Spinal cord (tissue), 10 donors: ENCODE measurements around the gene DNAAF3. TPM values are rescaled to one million over a fixed set of nuclear protein-coding genes. Genes with fewer than 3 reads are reported as not detected.
"Not testable (repeated sequence)": the region's sequence is repeated elsewhere in the genome, so short reads cannot be mapped to it uniquely, and the experiment has no call there.

Source experiments
- DNase-seq, 6 donors: peaks; one replicate each; pipeline versions ENCODE4 v3.0.0 to v3.0.0-alpha.2; 2013 to 2015; ENCODE audit warnings: low spot score in 6 of 6, low read depth in 4 of 6
- H3K27ac ChIP-seq: one replicate; pipeline ENCODE4 v1.5.1; 2013; ENCODE audit warnings: low read depth, low read length, control low read depth
- H3K27me3 ChIP-seq: one replicate; pipeline ENCODE4 v1.6.1; 2013; ENCODE audit warnings: low read length; ENCODE audit not compliant: control insufficient read depth, insufficient read depth
- H3K36me3 ChIP-seq: one replicate; pipeline ENCODE4 v1.6.1; 2013; ENCODE audit warnings: low read length; ENCODE audit not compliant: control insufficient read depth, insufficient read depth
- H3K4me1 ChIP-seq: one replicate; pipeline ENCODE4 v1.6.1; 2013; ENCODE audit warnings: low read length; ENCODE audit not compliant: control insufficient read depth, insufficient read depth
- H3K4me3 ChIP-seq: one replicate; pipeline ENCODE4 v1.5.1; 2013; ENCODE audit warnings: low read depth, low read length, control low read depth
- H3K9me3 ChIP-seq: one replicate; pipeline ENCODE4 v1.6.1; 2013; ENCODE audit warnings: low read length; ENCODE audit not compliant: control insufficient read depth, insufficient read depth
- WGBS: methylation state at CpG from one replicate; pipeline ENCODE4 v1.1.5; 2013; ENCODE audit warnings: missing lambda C conversion rate; ENCODE audit not compliant: insufficient coverage; 5-methylcytosine and 5-hydroxymethylcytosine counted together
- long read RNA-seq, 4 donors: transcript quantifications; one replicate each; lab custom pipeline, GENCODE V29; 2026
- polyA plus RNA-seq, 2 donors: library from polyadenylated mRNA; unstranded; fragments of 120-200 nt; gene quantifications; one replicate each; pipeline ENCODE4 v1.2.1, GENCODE V29; 2013; ENCODE audit not compliant: insufficient read length in 2 of 2
- total RNA-seq, 2 donors: library from RNA; depleted of rRNA in 1 of 2; stranded (reverse); fragments of 120-200 nt in 1 of 2; fragments of >200 nt in 1 of 2; gene quantifications; one replicate each; pipeline versions ENCODE4 v1.2.3 to v1.2.4, GENCODE V29; 2013 to 2014
- donor health status: healthy.

Gene DNAAF3
- 1 to 10 TPM; 2.2 to 8.4 TPM for total RNA-seq
- 10 to 100 TPM in 1 of 2 donors, 1 to 10 TPM in 1; 8.3 to 12.7 TPM for polyA plus RNA-seq
- long read RNA-seq, donor 1, result 0 reads
- long read RNA-seq, donor 2, partial matches to known transcripts, result 0 of 2 reads
- long read RNA-seq, donor 2, other reads (novel, unspliced or antisense), result 0 of 2 reads
- long read RNA-seq, donor 3, partial matches to known transcripts, result 0 of 1 reads
- long read RNA-seq, donor 3, other reads (novel, unspliced or antisense), result 0 of 1 reads
- long read RNA-seq, donor 4, partial matches to known transcripts, result 0 of 3 reads
- long read RNA-seq, donor 4, other reads (novel, unspliced or antisense), result 0 of 3 reads

DNA sequence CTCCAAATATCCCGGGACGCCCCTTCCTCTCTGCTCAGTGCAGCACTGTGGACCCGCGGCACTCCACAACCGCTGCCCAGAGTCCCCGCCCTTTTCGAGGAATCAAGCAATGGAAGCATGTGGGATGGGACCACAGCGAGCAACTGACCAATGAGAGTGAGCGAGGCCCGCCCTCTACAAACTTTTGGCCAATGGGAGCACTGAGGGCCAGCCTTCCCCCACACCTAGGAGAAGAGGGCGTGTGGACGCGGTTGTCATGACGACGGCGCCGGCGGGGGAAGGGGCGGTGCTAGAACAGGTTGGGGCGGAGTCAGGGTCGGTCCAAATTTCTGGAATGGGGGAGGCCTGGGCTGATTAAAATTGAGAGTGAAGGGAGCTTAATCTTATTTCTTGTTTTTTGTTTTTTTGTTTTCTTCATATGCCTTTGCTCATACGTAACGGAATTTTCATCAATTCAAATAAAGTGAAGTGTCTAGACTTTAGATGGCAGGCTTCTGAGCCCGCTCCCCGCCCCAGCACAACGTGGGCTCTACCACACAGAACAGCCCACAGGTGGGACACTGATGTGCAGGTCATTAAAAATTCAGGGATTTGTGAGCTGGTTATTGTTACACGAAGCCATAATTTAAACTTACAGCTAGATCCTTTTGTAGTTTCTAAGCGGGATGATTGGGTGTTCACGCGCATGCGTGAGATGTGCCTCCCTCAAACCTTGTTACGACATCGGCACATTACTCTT is at the start of gene DNAAF3:
DNAAF3 (minus strand) TSS at position 84 of the 739 bp plus-strand sequence. CDS start 200 bp downstream, outside the sequence.
- Histone ChIP-seq H3K9me3 (no peaks in the 10 kb centered on the region), H3K27me3 (peaks cover 36% of the 10 kb centered on the region), H3K36me3 (no peaks in the 10 kb centered on the region), H3K27ac (no peak within 1 kb of the TSS), H3K4me1 (peaks cover 23% of the 10 kb centered on the region), H3K4me3 (peak within 1 kb of the TSS; percentile 45)
- 2% methylated on average over 17 of the region's 33 CpGs for WGBS
- peak; percentile 78 to 99 (median 88) for DNase-seq

- WGBS, result 87% methylated on average over 4 of the region's 7 CpGs
- Histone ChIP-seq H3K27me3 (no peaks in the 10 kb centered on the region), H3K4me1 (peaks cover 13% of the 10 kb centered on the region), H3K9me3 (no peaks in the 10 kb centered on the region), H3K36me3 (no peaks in the 10 kb centered on the region), H3K27ac (no peak overlapping the region), H3K4me3 (no peak overlapping the region)
- no peak for DNase-seq
Observed at GRCh38 chr19:55213547-55213946, 47.1 kb upstream of the DNAAF3 start.

DNA sequence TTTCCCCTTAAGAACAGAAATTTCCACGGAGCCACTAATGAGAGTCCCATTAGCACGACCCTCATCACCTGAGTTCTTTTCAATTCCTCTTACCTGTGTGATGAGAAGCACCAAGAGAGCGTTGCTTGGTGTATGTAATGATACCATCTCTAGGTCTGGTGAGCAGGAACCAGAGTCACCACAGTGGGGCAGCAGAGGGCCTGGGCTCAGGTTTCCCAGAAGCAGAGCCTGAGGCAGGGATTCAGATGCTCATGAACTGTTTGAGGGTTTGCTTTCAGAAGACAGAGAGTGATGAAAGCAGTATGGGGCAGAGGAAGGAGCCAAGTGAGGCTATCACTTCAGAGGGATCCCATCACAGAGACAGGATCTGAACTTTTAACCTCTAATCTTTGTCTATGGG is 46.0 kb upstream of the DNAAF3 start:
- Histone ChIP-seq H3K27me3 (no peaks in the 10 kb centered on the region), H3K4me3 (no peak overlapping the region), H3K4me1 (peaks cover 12% of the 10 kb centered on the region), H3K27ac (no peak overlapping the region), H3K36me3 (no peaks in the 10 kb centered on the region), H3K9me3 (no peaks in the 10 kb centered on the region)
- DNase-seq, result no peak
- 80% methylated on average over 1 of the region's 3 CpGs for WGBS

- Histone ChIP-seq H3K4me1 (peaks cover 5% of the 10 kb centered on the region), H3K9me3 (no peaks in the 10 kb centered on the region), H3K36me3 (no peaks in the 10 kb centered on the region), H3K27ac (no peak overlapping the region), H3K27me3 (no peaks in the 10 kb centered on the region), H3K4me3 (no peak overlapping the region)
- DNase-seq, result no peak
- 51% methylated on average over 15 of the region's 17 CpGs for WGBS
Observed at GRCh38 chr19:55209693-55210472, 43.5 kb upstream of the DNAAF3 start.

DNA sequence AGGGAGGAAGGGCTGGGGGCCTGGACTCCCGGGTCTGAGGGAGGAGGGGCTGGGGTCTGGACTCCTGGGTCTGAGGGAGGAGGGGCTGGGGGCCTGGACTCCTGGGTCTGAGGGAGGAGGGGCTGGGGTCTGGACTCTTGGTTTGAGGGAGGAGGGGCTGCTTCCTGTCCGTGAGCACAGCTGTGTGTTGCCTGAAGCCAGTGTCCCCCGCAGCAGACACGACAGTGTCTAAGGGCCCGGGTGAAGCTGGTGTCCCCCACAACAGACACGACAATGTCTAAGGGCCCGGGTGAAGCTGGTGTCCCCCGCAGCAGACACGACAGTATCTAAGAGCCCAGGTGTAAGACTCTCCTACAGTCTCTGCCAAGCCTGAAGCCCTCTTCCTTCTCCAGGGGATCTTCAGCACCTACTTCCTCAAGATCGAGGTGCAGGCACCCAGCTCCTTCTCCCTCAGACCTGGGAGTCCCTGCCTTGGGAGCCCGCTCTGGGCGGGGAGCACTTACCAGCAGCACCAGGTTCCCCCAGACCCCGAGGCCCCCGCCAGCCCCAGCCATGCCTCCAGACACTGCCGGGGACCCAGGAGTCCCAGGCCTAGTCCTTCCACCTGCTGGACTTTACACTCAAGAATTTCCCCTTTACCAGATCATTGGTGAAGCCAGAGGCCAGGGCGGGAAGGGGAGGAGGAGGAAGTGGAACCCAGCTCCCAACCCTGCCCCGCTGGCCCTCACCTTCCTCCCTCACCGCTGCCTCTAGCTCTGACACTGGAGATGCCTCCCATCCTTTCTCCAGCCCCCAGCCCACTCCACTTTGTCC is 42.7 kb upstream of the DNAAF3 start, which contains the start of gene PTPRH:
PTPRH (minus strand) TSS at position 622 of the 813 bp plus-strand sequence; CDS start at position 554, 68 bp downstream.
- H3K4me1 ChIP-seq, result peaks cover 5% of the 10 kb centered on the region
- no peak for DNase-seq
- H3K9me3 ChIP-seq, result no peaks in the 10 kb centered on the region
- H3K27ac ChIP-seq, result no peak within 1 kb of the TSS
- no peaks in the 10 kb centered on the region for H3K36me3 ChIP-seq
- WGBS, result 55% methylated on average over 12 of the region's 18 CpGs
- H3K4me3 ChIP-seq, result no peak within 1 kb of the TSS
- H3K27me3 ChIP-seq, result no peaks in the 10 kb centered on the region

- Histone ChIP-seq H3K27me3 (no peaks in the 10 kb centered on the region), H3K4me1 (peaks cover 5% of the 10 kb centered on the region), H3K9me3 (no peaks in the 10 kb centered on the region), H3K27ac (no peak overlapping the region), H3K4me3 (no peak overlapping the region), H3K36me3 (no peaks in the 10 kb centered on the region)
- DNase-seq, result peak in 1 of 6 donors; percentile 62
- 44% methylated on average over 19 of the region's 29 CpGs for WGBS
Observed at GRCh38 chr19:55206664-55207500, 40.5 kb upstream of the DNAAF3 start.

GRCh38 chr19:55202199-55202598 is 35.8 kb upstream of the DNAAF3 start:
- H3K4me1 ChIP-seq, H3K27me3 ChIP-seq, H3K9me3 ChIP-seq, H3K36me3 ChIP-seq, H3K27ac ChIP-seq, H3K4me3 ChIP-seq: not testable (repeated sequence)
- peak in 1 of 6 donors; percentile 10 for DNase-seq
- 87% methylated on average over 3 of the region's 10 CpGs for WGBS

DNA sequence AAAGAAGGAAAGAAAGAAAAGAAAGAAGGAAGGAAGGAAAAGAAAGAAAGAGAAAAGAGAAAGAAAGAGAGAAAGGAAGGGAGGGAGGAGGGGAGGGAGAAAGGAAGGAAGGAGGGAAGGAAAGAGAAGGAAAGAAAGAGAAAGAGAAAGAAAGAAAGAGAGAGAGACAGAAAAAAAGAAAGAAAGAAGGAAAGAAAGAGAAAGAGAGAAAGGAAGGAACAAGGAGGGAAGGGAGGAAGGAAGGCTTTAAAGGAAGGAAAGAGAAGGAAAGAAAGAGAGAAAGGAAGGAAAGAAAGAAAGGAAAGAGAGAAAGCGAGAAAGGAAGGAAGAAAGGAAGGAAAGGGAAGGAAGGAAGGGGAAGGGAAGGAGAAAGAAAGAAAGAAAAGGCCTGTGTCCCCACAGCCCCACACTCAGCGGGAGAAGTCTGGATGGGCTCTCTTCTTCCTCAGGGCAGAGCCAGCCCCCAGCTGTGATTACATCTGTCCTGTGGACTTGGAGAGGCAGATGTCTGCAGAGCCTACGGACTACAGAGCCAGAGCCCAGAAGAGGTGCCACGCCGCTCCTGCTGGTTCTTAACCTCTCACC is 33.3 kb upstream of the DNAAF3 start:
- no peak for DNase-seq
- Histone ChIP-seq H3K9me3 (no peaks in the 10 kb centered on the region), H3K4me3 (no peak overlapping the region), H3K36me3 (no peaks in the 10 kb centered on the region), H3K27me3 (peaks cover 3% of the 10 kb centered on the region), H3K4me1 (no peaks in the 10 kb centered on the region), H3K27ac (no peak overlapping the region)
- 60% methylated on average over 4 of the region's 5 CpGs for WGBS
